Measurements from ENCODE around the gene PHLDA3.

DNA sequence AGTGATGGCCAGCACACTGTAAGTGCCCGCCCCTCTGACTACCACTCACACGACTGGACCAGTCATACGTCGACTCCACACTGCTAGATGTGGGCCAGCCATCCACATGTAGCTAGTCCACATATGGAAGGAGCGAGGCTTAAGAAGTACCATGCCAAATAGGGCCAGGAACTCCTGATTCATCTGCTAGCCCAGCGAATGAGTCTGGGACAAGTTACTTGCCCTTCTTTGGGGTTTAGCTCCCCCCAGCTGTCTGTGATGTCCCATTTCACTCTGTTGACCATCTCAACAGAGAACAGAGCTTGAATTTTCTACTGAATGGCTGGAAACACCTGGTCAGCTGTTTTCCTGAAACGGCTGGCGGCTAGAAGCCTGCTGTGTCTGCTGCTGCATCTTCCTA is 32.2 kb upstream of the PHLDA3 start:
- TF ChIP-seq POLR2A (IDR thresholded peaks at IDR 0.05): no peak
- TF ChIP-seq, protein P1, sequence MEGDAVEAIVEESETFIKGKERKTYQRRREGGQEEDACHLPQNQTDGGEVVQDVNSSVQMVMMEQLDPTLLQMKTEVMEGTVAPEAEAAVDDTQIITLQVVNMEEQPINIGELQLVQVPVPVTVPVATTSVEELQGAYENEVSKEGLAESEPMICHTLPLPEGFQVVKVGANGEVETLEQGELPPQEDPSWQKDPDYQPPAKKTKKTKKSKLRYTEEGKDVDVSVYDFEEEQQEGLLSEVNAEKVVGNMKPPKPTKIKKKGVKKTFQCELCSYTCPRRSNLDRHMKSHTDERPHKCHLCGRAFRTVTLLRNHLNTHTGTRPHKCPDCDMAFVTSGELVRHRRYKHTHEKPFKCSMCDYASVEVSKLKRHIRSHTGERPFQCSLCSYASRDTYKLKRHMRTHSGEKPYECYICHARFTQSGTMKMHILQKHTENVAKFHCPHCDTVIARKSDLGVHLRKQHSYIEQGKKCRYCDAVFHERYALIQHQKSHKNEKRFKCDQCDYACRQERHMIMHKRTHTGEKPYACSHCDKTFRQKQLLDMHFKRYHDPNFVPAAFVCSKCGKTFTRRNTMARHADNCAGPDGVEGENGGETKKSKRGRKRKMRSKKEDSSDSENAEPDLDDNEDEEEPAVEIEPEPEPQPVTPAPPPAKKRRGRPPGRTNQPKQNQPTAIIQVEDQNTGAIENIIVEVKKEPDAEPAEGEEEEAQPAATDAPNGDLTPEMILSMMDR (IDR thresholded peaks at IDR 0.05): no peak
